ENCODE results near the gene BARHL1.

Gene BARHL1

GRCh38 chr9:132596200-132596599, 13.8 kb downstream of the BARHL1 start:
- no peak overlapping the region for H3K4me3 ChIP-seq (replicated peaks; ENCODE audit: low read depth, low read length)
- no peak for DNase-seq (ENCODE audit: low read depth)
- TF ChIP-seq CTCF (IDR thresholded peaks at IDR 0.05; ENCODE audit: low read length, missing control alignments) = no peak

- H3K4me3 ChIP-seq (replicated peaks; ENCODE audit: low read depth, low read length) = no peak overlapping the region
- no peak for DNase-seq (ENCODE audit: low read depth)
- TF ChIP-seq CTCF (IDR thresholded peaks at IDR 0.05; ENCODE audit: low read length, missing control alignments) = no peak
Measured at GRCh38 chr9:132597073-132597775, 14.8 kb downstream of the BARHL1 start.

- DNase-seq (ENCODE audit: low read depth) = no peak
- H3K4me3 ChIP-seq (replicated peaks; ENCODE audit: low read depth, low read length) = no peak overlapping the region
- no peak for TF ChIP-seq CTCF (IDR thresholded peaks at IDR 0.05; ENCODE audit: low read length, missing control alignments)
Measured at GRCh38 chr9:132600326-132600984, 18.0 kb downstream of the BARHL1 start.

GRCh38 chr9:132602207-132602606, 19.8 kb downstream of the BARHL1 start:
- no peak for DNase-seq (ENCODE audit: low read depth)
- no peak overlapping the region for H3K4me3 ChIP-seq (replicated peaks; ENCODE audit: low read depth, low read length)
- no peak for TF ChIP-seq CTCF (IDR thresholded peaks at IDR 0.05; ENCODE audit: low read length, missing control alignments)

GRCh38 chr9:132605387-132605786, 23.0 kb downstream of the BARHL1 start:
- no peak for TF ChIP-seq CTCF (IDR thresholded peaks at IDR 0.05; ENCODE audit: low read length, missing control alignments)
- H3K4me3 ChIP-seq (replicated peaks; ENCODE audit: low read depth, low read length) = no peak overlapping the region
- no peak for DNase-seq (ENCODE audit: low read depth)

GRCh38 chr9:132606066-132606465, 23.7 kb downstream of the BARHL1 start:
- no peak overlapping the region for H3K4me3 ChIP-seq (replicated peaks; ENCODE audit: low read depth, low read length)
- TF ChIP-seq CTCF (IDR thresholded peaks at IDR 0.05; ENCODE audit: low read length, missing control alignments) = no peak
- DNase-seq (ENCODE audit: low read depth) = no peak

- H3K4me3 ChIP-seq (replicated peaks; ENCODE audit: low read depth, low read length) = no peak overlapping the region
- TF ChIP-seq CTCF (IDR thresholded peaks at IDR 0.05; ENCODE audit: low read length, missing control alignments) = no peak
- DNase-seq (ENCODE audit: low read depth) = no peak
Measured at GRCh38 chr9:132609184-132609583, 26.8 kb downstream of the BARHL1 start.
